IMR-90 (cell line): ENCODE measurements around the gene COPB1. TPM values are rescaled to one million over a fixed set of nuclear protein-coding genes. Genes with fewer than 3 reads are reported as not detected.

Experiments
- ATAC-seq: fragments of 200-7000 bp; cut with Tn5 transposase; 2 replicates; pipeline ENCODE4 v1.9.1; 2020; ENCODE audit warnings: low read depth, mild to moderate bottlenecking, moderate library complexity
- BruUV-seq: library from RNA; stranded (reverse); fragments of 400-500 nt; replicated peaks from 2 replicates; lab custom pipeline; 2021; lab: Mats Ljungman, UMichigan
- CTCF ChIA-PET: fragments of 300-600 bp; formaldehyde crosslinking; extraction: SDS; loops from one replicate; lab custom pipeline; 2021; ENCODE audit warnings: antibody characterized with exemption; lab: Yijun Ruan, JAX
- POLR2A ChIA-PET: fragments of 300-600 bp; sonication (Branson Sonifier 250); formaldehyde crosslinking; loops from one replicate; lab custom pipeline; 2022; ENCODE audit warnings: antibody characterized with exemption; ENCODE audit not compliant: unreplicated experiment; lab: Charles Lee
- DNase-seq: peaks from one replicate; pipeline ENCODE4 v3.0.0; 2013
- H2AFZ ChIP-seq: replicated peaks from 2 replicates; pipeline ENCODE3; 2013; ENCODE audit warnings: low read length, mild to moderate bottlenecking; ENCODE audit not compliant: poor library complexity
- H2AK5ac ChIP-seq: 2 replicates; pipeline ENCODE4 v1.6.1; 2013; ENCODE audit warnings: low read depth, low read length, inconsistent platforms
- H2AK9ac ChIP-seq: replicated peaks from 2 replicates; pipeline ENCODE3; 2013; ENCODE audit warnings: mild to moderate bottlenecking, low read depth, low read length, moderate library complexity; ENCODE audit not compliant: poor library complexity
- H2BK120ac ChIP-seq: 2 replicates; pipeline ENCODE4 v1.6.1; 2013; ENCODE audit warnings: low read depth, low read length, inconsistent platforms
- H2BK15ac ChIP-seq: 3 replicates; pipeline ENCODE4 v1.6.1; 2013; ENCODE audit warnings: low read depth, low read length, inconsistent platforms
- H2BK20ac ChIP-seq: 2 replicates; pipeline ENCODE4 v1.6.1; 2013; ENCODE audit warnings: low read depth, mild to moderate bottlenecking, inconsistent platforms, low read length, moderate library complexity
- H2BK5ac ChIP-seq: 2 replicates; pipeline ENCODE4 v1.6.1; 2013; ENCODE audit warnings: mild to moderate bottlenecking, low read depth, low read length, inconsistent platforms; ENCODE audit not compliant: poor library complexity, severe bottlenecking
- H3K14ac ChIP-seq: replicated peaks from 2 replicates; pipeline ENCODE4 v1.6.1; 2013; ENCODE audit warnings: low read depth, low read length, inconsistent platforms
- H3K18ac ChIP-seq: 2 replicates; pipeline ENCODE4 v1.6.1; 2013; ENCODE audit warnings: low read depth, low read length, control low read depth
- H3K23ac ChIP-seq: 2 replicates; pipeline ENCODE4 v1.6.1; 2013; ENCODE audit warnings: low read depth, low read length, inconsistent platforms
- H3K27ac ChIP-seq: 2 replicates; pipeline ENCODE4 v1.5.1; 2013; ENCODE audit warnings: mild to moderate bottlenecking, control low read depth, low read length; ENCODE audit not compliant: insufficient read depth
- H3K27me3 ChIP-seq: 2 replicates; pipeline ENCODE4 v1.6.1; 2013; ENCODE audit warnings: low read length; ENCODE audit not compliant: control insufficient read depth, insufficient read depth
- H3K36me3 ChIP-seq: 2 replicates; pipeline ENCODE4 v1.6.1; 2013; ENCODE audit warnings: low read length, mixed read lengths; ENCODE audit not compliant: control insufficient read depth, insufficient read depth
- H3K4ac ChIP-seq: 2 replicates; pipeline ENCODE4 v1.6.1; 2013; ENCODE audit warnings: low read depth, low read length, inconsistent platforms
- H3K4me1 ChIP-seq: 2 replicates; pipeline ENCODE4 v1.6.1; 2013; ENCODE audit warnings: low read length, mixed read lengths; ENCODE audit not compliant: control insufficient read depth, insufficient read depth
- H3K4me2 ChIP-seq: 2 replicates; pipeline ENCODE4 v1.6.1; 2013; ENCODE audit warnings: low read depth, mild to moderate bottlenecking, control low read depth, low read length, moderate library complexity
- H3K4me3 ChIP-seq: 2 replicates; pipeline ENCODE4 v1.5.1; 2013; ENCODE audit warnings: low read depth, mild to moderate bottlenecking, control low read depth, low read length, moderate library complexity; ENCODE audit not compliant: insufficient read depth
- H3K56ac ChIP-seq: 2 replicates; pipeline ENCODE4 v1.6.1; 2013; ENCODE audit warnings: low read length, inconsistent platforms; ENCODE audit not compliant: insufficient read depth; ENCODE audit errors: extremely low read depth
- H3K79me1 ChIP-seq, 2 experiments: 2 replicates each; pipeline ENCODE4 v1.6.1; 2013; ENCODE audit warnings: low read length in 2 of 2, inconsistent platforms in 1 of 2, low read depth in 1 of 2
- H3K9ac ChIP-seq: 2 replicates; pipeline ENCODE4 v1.6.1; 2013; ENCODE audit warnings: low read depth, low read length, control low read depth
- H3K9me1 ChIP-seq: 2 replicates; pipeline ENCODE4 v1.6.1; 2013; ENCODE audit warnings: low read length, inconsistent platforms; ENCODE audit not compliant: insufficient read depth
- H3K9me3 ChIP-seq: 2 replicates; pipeline ENCODE4 v1.6.1; 2013; ENCODE audit warnings: low read length; ENCODE audit not compliant: control insufficient read depth, insufficient read depth
- H4K20me1 ChIP-seq: 2 replicates; pipeline ENCODE4 v1.6.1; 2013; ENCODE audit warnings: low read length, inconsistent platforms; ENCODE audit not compliant: insufficient read depth
- H4K5ac ChIP-seq: 2 replicates; pipeline ENCODE4 v1.6.1; 2013; ENCODE audit warnings: mild to moderate bottlenecking, low read depth, low read length, control low read depth
- H4K8ac ChIP-seq, 2 experiments: 2 replicates each; pipeline ENCODE4 v1.6.1; 2013; ENCODE audit warnings: low read depth in 2 of 2, low read length in 2 of 2, control low read depth in 1 of 2, inconsistent platforms in 1 of 2
- H4K91ac ChIP-seq: 2 replicates; pipeline ENCODE4 v1.6.1; 2013; ENCODE audit warnings: low read depth, low read length, inconsistent platforms; ENCODE audit not compliant: insufficient read depth
- BHLHE40 ChIP-seq: fragments of 150-350 bp; IDR thresholded peaks from 2 replicates; pipeline ENCODE4 v1.6.1; 2016; ENCODE audit warnings: mild to moderate bottlenecking, low read depth, low read length
- FOS ChIP-seq: fragments of 150-350 bp; IDR thresholded peaks from 2 replicates; pipeline ENCODE4 v1.6.1; 2016; ENCODE audit warnings: low read depth, low read length
- MAFK ChIP-seq: IDR thresholded peaks from 2 replicates; pipeline ENCODE4 v1.6.1; 2012; ENCODE audit warnings: low read depth, low read length, improper control_type of control experiment
- NFE2L2 ChIP-seq: fragments of 150-350 bp; IDR thresholded peaks from 2 replicates; pipeline ENCODE4 v1.6.1; 2016; ENCODE audit warnings: low read depth, mild to moderate bottlenecking, low read length
- RAD21 ChIP-seq: IDR thresholded peaks from 2 replicates; pipeline ENCODE4 v1.6.1; 2012; ENCODE audit warnings: low read length, improper control_type of control experiment
- RCOR1 ChIP-seq: IDR thresholded peaks from 2 replicates; pipeline ENCODE4 v1.6.1; 2012; ENCODE audit warnings: mild to moderate bottlenecking, low read length, improper control_type of control experiment; ENCODE audit not compliant: insufficient replicate concordance
- RFX5 ChIP-seq: IDR thresholded peaks from 2 replicates; pipeline ENCODE4 v1.8.0; 2012; ENCODE audit warnings: low read depth, mild to moderate bottlenecking, low read length, moderate library complexity
- WGBS, 2 experiments: methylation state at CpG; one replicate each; pipeline versions ENCODE4 v1.1.5 to v1.1.7; 2013; ENCODE audit warnings: missing lambda C conversion rate in 2 of 2; ENCODE audit not compliant: insufficient read length in 1 of 2; ENCODE audit errors: extremely low coverage in 2 of 2; 5-methylcytosine and 5-hydroxymethylcytosine counted together
- dilution Hi-C: fragments of 300-500 bp; cut with HindIII; formaldehyde crosslinking; loops from one replicate; pipeline ENCODE4 v1.14.3; 2018; ENCODE audit warnings: low sequenced_read_pairs; ENCODE audit not compliant: unreplicated experiment
- in situ Hi-C: fragments of 300-500 bp; cut with MboI; formaldehyde crosslinking; loops from 3 replicates; pipeline ENCODE4 v1.14.3; 2019; ENCODE audit warnings: low sequenced_read_pairs, inconsistent platforms, mixed read lengths
- intact Hi-C: fragments of 100-400 bp; cut with micrococcal nuclease; formaldehyde crosslinking; loops from 2 replicates; pipeline ENCODE4 v1.10.0; 2022
- polyA plus RNA-seq, 3 experiments: library from polyadenylated mRNA; depleted of rRNA; stranded (reverse); fragments of >200 nt; gene quantifications; 2 replicates each; pipeline ENCODE4 v1.2.3, GENCODE V29; 2012; ENCODE audit warnings: low replicate concordance in 1 of 3
- total RNA-seq: library from RNA; depleted of rRNA; stranded (reverse); fragments of >200 nt; gene quantifications from 2 replicates; pipeline ENCODE4 v1.2.3, GENCODE V29; 2012

Gene COPB1
- total and polyA plus RNA-seq, 2 of the 4 experiments (the other 2 are of a cell fraction), result 136 to 341 TPM

DNA sequence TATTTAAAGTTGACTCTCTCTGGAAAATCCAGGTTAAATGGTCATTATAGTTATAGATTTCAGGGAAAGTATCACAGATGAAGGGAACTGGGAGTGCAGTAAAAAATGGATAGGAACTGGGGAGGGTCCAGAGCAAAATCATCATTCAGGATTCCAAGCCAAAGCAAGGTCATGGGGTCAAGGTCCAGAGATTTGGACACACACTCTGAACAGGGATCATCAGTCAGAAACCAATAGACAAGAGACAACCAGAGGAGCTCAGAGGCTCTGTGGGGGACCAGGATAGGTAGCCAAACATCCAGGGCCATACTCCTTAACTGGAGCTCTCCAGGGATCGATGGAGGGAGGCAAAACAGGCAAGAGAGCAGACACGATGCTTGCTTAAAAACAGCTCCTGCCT is 47.8 kb upstream of the COPB1 start:
- WGBS, 2 experiments, result no CpG with 5 or more reads among the region's 2 CpGs
- H2AK5ac ChIP-seq, result no peak overlapping the region
- ChIA-PET POLR2A (no interaction called here), CTCF (interaction anchor here (1.4 kb wide), 1 partner anchor 11 kb away, joined by 3 read pairs; no protein-coding TSS in a partner anchor)
- H2AK9ac ChIP-seq, result no peak overlapping the region
- no peak overlapping the region for H3K27ac ChIP-seq
- no peaks in the 10 kb centered on the region for H4K20me1 ChIP-seq
- no peak overlapping the region for H3K56ac ChIP-seq
- no peak overlapping the region for H4K8ac ChIP-seq
- dilution Hi-C loops, result no loop called here
- no peak overlapping the region for H2AFZ ChIP-seq
- no peak for ATAC-seq
- H3K4ac ChIP-seq, result no peak overlapping the region
- H3K4me3 ChIP-seq, result no peak overlapping the region
- H3K23ac ChIP-seq, result no peak overlapping the region
- intact Hi-C loops, result no loop called here
- H3K9ac ChIP-seq, result no peak overlapping the region
- no peaks in the 10 kb centered on the region for H3K4me1 ChIP-seq
- BruUV-seq, result no TSS peak
- no peak overlapping the region for H3K4me2 ChIP-seq
- H3K27me3 ChIP-seq, result peaks cover 4% of the 10 kb centered on the region; the same call in 1 of the 2 replicates
- H2BK120ac ChIP-seq, result no peak overlapping the region
- H3K14ac ChIP-seq, result no peak overlapping the region
- H2BK15ac ChIP-seq, result no peak overlapping the region
- H3K9me1 ChIP-seq, result no peaks in the 10 kb centered on the region
- DNase-seq, result no peak
- no peaks in the 10 kb centered on the region for H3K79me1 ChIP-seq
- H2BK20ac ChIP-seq, result no peak overlapping the region
- in situ Hi-C loops, result no loop called here
- H3K9me3 ChIP-seq, result no peaks in the 10 kb centered on the region
- no peaks in the 10 kb centered on the region for H3K36me3 ChIP-seq
- no peak overlapping the region for H4K5ac ChIP-seq
- no peak overlapping the region for H2BK5ac ChIP-seq
- H4K91ac ChIP-seq, result no peak overlapping the region
- H3K18ac ChIP-seq, result no peak overlapping the region
- no peak for TF ChIP-seq RCOR1
- TF ChIP-seq MAFK, result no peak
- no peak for TF ChIP-seq FOS
- no peak for TF ChIP-seq RFX5
- no peak for TF ChIP-seq BHLHE40
- TF ChIP-seq RAD21, result no peak
- no peak for TF ChIP-seq NFE2L2
